ENCODE measurements around the gene SLC25A5.

DNA sequence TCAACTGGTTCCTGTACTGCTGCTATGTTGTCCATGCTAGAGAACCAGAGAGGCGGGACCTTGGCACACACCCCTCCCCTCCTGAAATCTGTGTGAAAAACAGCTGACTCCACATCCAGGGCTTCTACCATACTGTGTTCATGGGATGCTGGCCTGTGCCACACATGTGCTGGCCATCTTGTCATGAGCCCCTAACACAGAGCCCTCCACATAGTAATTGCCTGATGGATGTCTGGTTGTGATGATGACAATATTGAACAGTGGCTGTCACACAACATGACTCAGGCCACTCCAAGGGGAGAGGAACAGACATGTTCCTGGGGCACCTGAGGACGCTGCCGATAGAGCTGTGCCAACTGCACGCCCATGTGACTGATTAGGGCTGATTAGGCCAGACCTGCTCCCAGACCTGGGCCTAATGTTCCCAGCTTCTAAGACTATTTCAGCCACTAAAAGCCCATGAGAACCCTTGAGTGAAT is 13.1 kb downstream of the SLC25A5 start:
- no peak for TF ChIP-seq POLR2A (IDR thresholded peaks at IDR 0.05)
- TF ChIP-seq CTCF (IDR thresholded peaks at IDR 0.05) = no peak
